ENCODE data around the gene S100A3.
"Not testable (repeated sequence)": the region's sequence is repeated elsewhere in the genome, so short reads cannot be mapped to it uniquely, and the experiment has no call there.

The S100A3 gene

DNA sequence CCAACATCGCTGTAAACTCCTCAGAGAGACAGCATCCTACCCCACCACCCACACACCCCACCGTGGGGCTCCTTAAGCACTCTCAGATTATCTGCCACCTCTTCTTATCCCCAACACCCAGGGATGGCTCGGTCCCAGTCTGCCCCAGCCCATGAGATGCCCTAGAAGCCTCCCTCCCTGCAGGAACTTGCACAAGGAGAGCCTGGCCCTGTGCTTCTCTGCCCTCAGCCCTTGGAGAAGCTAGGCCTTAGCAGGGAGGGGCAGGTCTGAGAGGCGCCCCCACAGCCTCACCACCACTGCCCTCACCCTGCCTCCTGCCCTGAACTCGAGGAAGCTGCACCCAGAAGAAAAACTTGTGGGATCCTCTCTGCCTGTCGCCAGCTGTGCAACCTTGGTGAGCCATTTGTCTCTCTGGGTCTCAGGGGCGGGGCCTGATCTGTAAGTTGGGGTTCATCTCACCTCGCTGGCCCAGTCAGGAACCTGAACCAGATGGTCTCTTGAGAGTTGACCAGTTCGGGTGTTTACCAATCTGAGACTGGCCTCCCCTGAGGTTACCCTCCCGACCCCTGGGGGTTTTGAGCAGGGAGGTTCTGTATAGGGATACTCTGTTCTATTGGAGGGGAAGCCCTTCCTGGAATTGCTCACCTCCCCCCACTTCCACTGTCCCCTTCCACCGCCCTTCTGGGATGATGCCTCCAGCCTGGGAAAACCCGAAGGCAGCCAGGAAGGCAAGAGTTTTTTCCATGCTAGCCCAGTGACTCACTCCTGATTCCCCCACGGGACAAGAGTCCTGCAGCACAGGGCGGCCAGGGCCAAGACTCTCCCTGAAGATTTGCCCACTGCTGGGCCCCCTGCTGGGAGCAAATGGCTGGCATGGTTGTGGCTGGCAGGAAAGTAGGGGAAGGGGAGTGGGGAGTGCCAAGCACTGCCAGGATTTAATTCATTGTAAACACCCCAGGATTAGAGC lies at the start of gene S100A3:
TSS of gene S100A3 (minus strand) at position 537 of the 967 bp plus-strand sequence. CDS start 773 bp downstream, outside the sequence.
- Mint-ChIP-seq H3K27ac (no peak within 1 kb of the TSS), H3K36me3 (ENCODE audit: low read depth) (peaks cover 10% of the 10 kb centered on the region), H3K9me3 (no peaks in the 10 kb centered on the region), H3K4me3 (no peak within 1 kb of the TSS), H3K27me3 (no peaks in the 10 kb centered on the region), H3K4me1 (ENCODE audit: low read depth) (peaks cover 37% of the 10 kb centered on the region)
- DNase-seq, result no peak

DNA sequence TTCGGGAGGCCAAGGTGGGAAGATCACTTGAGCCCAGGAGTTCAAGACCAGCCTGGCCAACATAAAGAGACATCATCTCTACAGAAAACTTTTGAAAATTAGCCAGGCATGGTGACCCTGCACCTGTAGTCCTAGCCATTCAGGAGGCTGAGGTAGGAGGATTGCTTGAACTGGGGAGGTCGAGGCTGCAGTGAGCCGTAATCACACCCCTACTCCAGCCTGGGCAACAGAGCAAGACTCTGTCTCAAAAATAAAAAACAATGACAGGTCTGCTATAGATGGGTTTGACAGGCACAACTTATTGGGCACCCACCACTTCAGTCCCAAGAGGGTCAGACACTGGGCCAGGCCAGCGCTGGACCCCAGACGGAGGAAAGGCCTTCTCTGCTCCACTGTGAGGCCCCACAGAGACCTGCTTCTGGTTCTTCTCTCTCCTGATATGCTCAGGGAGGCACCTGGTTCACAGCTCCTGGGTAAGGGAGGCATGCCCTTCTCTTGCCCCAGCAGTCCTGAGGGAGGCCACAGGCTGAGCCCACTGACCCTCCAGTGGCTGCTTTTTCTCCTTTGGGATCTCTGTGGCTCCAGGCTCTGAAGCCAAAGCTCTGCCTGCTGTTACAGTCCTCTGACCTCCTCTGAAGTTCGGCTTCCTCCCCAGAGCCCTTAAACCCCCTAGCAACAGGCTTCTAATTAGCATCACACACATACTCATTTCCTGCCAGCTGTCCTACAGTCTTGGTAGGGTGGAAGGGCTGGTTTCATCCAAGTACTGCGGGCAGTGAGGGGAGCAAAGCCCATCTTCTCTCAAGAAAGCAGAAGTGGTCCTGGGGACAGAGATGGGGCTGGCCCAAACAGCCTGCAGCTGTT lies 49.5 kb upstream of the S100A3 start:
- no peaks in the 10 kb centered on the region for H3K9me3 Mint-ChIP-seq
- DNase-seq, result no peak
- no peaks in the 10 kb centered on the region for H3K27me3 Mint-ChIP-seq
- peaks cover 24% of the 10 kb centered on the region for H3K4me1 Mint-ChIP-seq (ENCODE audit: low read depth)
- no peak overlapping the region for H3K4me3 Mint-ChIP-seq
- H3K27ac Mint-ChIP-seq, result peak overlapping the region; percentile 67
- H3K36me3 Mint-ChIP-seq (ENCODE audit: low read depth), result no peaks in the 10 kb centered on the region

DNA sequence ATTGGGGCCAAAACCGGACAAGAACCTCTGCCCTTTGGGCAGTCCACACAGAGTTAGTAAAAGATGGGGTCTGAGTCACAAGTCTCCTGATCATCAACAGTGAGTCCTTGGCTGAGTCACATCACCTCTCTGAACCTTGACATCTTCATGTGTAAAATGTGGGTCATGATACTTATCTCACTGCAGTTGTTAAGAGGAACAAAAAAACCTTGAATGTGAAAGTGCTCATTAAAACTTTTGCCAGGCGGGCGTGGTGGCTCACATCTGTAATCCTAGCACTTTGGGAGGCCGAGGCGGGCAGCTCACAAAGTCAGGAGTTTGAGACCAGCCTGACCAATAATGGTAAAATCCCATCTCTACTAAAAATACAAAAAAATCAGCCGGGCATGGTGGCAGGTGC lies 48.1 kb upstream of the S100A3 start:
- Mint-ChIP-seq H3K4me3 (no peak overlapping the region), H3K4me1 (ENCODE audit: low read depth) (peaks cover 20% of the 10 kb centered on the region), H3K36me3 (ENCODE audit: low read depth) (no peaks in the 10 kb centered on the region), H3K27ac (peak overlapping the region; percentile 72), H3K27me3 (no peaks in the 10 kb centered on the region), H3K9me3 (no peaks in the 10 kb centered on the region)
- no peak for DNase-seq

GRCh38 chr1:153592748-153593147 lies 43.7 kb upstream of the S100A3 start:
- Mint-ChIP-seq H3K4me3 (no peak overlapping the region), H3K4me1 (ENCODE audit: low read depth) (peaks cover 9% of the 10 kb centered on the region), H3K27ac (no peak overlapping the region), H3K36me3 (ENCODE audit: low read depth) (no peaks in the 10 kb centered on the region), H3K27me3 (no peaks in the 10 kb centered on the region), H3K9me3 (no peaks in the 10 kb centered on the region)
- DNase-seq, result no peak

- H3K4me3 Mint-ChIP-seq, result no peak overlapping the region
- no peaks in the 10 kb centered on the region for H3K9me3 Mint-ChIP-seq
- no peak overlapping the region for H3K27ac Mint-ChIP-seq
- no peak for DNase-seq
- no peaks in the 10 kb centered on the region for H3K36me3 Mint-ChIP-seq (ENCODE audit: low read depth)
- H3K27me3 Mint-ChIP-seq, result peaks cover 4% of the 10 kb centered on the region
- no peaks in the 10 kb centered on the region for H3K4me1 Mint-ChIP-seq (ENCODE audit: low read depth)
Observed at GRCh38 chr1:153588482-153588881, 39.4 kb upstream of the S100A3 start.

DNA sequence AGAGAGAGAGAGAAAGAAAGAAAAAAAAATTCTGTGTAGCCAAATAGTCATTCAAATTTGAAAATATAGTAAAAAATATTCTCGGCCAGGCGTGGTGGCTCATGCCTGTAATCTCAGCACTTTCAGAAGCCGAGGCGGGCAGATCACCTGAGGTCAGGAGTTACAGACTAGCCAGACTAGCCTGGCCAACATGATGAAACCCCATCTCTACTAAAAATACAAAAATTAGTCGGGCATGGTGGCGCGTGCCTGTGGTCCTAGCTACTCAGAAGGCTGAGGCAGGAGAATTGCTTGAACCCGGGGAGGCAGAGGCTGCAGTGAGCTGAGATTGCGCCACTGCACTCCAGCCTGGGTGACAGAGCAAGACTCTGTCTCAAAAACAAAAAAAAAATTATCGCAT lies 39.0 kb upstream of the S100A3 start:
- H3K27ac Mint-ChIP-seq; DNase-seq; H3K4me1 Mint-ChIP-seq (ENCODE audit: low read depth); H3K4me3 Mint-ChIP-seq; H3K27me3 Mint-ChIP-seq; H3K36me3 Mint-ChIP-seq (ENCODE audit: low read depth); H3K9me3 Mint-ChIP-seq: not testable (repeated sequence)

DNA sequence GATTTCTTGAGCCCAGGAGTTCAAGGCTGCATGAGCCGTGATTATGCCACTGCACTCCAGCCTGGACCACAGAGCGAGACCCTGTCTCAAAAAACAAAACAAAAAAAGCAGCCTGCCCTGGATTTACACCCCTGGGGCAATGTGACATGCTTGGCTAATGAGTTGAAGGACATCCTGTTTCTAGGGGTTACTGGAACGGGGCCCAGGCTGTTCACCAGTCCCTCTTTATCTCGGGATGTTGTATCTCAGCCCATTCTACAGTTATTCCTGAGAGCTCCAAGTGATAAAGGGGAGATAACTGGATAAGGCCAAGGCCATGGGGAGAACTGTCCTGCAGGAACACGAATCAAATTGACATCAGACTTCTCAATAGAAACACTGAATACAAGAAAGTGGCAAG lies 38.3 kb upstream of the S100A3 start:
- Mint-ChIP-seq H3K9me3 (no peaks in the 10 kb centered on the region), H3K36me3 (ENCODE audit: low read depth) (no peaks in the 10 kb centered on the region), H3K4me1 (ENCODE audit: low read depth) (no peaks in the 10 kb centered on the region), H3K27me3 (peaks cover 4% of the 10 kb centered on the region), H3K27ac (no peak overlapping the region), H3K4me3 (no peak overlapping the region)
- DNase-seq, result no peak

GRCh38 chr1:153586347-153586746 lies 37.3 kb upstream of the S100A3 start:
- no peak overlapping the region for H3K27ac Mint-ChIP-seq
- peaks cover 4% of the 10 kb centered on the region for H3K27me3 Mint-ChIP-seq
- H3K9me3 Mint-ChIP-seq, result no peaks in the 10 kb centered on the region
- H3K4me3 Mint-ChIP-seq, result no peak overlapping the region
- H3K4me1 Mint-ChIP-seq (ENCODE audit: low read depth), result no peaks in the 10 kb centered on the region
- no peaks in the 10 kb centered on the region for H3K36me3 Mint-ChIP-seq (ENCODE audit: low read depth)
- no peak for DNase-seq

- H3K4me1 Mint-ChIP-seq (ENCODE audit: low read depth), result no peaks in the 10 kb centered on the region
- H3K27ac Mint-ChIP-seq, result no peak overlapping the region
- H3K4me3 Mint-ChIP-seq, result no peak overlapping the region
- no peaks in the 10 kb centered on the region for H3K36me3 Mint-ChIP-seq (ENCODE audit: low read depth)
- H3K27me3 Mint-ChIP-seq, result peaks cover 4% of the 10 kb centered on the region
- H3K9me3 Mint-ChIP-seq, result no peaks in the 10 kb centered on the region
- no peak for DNase-seq
Observed at GRCh38 chr1:153585006-153585405, 35.9 kb upstream of the S100A3 start.

DNA sequence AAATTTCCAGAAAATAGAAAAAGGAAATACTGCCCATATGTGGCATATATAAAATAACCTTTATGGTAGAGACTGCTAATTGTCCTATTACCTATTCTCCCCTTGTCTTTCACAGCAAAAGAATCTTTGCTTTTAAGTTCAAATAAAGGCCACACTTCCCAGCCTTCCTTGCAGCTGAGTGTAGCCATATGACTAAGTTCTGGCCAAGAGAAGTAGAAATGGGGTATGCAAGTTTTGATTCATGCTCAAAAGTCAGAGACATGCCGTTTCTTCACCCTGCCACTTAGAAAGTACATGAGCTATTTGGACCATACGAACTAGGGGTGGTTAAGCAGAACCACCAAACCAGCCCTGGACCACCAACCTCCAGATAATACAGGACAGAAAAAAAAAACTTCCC lies 34.9 kb upstream of the S100A3 start:
- Mint-ChIP-seq H3K27me3 (peaks cover 9% of the 10 kb centered on the region), H3K9me3 (no peaks in the 10 kb centered on the region), H3K36me3 (ENCODE audit: low read depth) (no peaks in the 10 kb centered on the region), H3K4me3 (no peak overlapping the region), H3K27ac (no peak overlapping the region), H3K4me1 (ENCODE audit: low read depth) (no peaks in the 10 kb centered on the region)
- no peak for DNase-seq

- H3K27me3 Mint-ChIP-seq, result peaks cover 13% of the 10 kb centered on the region
- not testable (repeated sequence) for H3K27ac Mint-ChIP-seq; DNase-seq; H3K4me1 Mint-ChIP-seq (ENCODE audit: low read depth); H3K4me3 Mint-ChIP-seq; H3K9me3 Mint-ChIP-seq; H3K36me3 Mint-ChIP-seq (ENCODE audit: low read depth)
Observed at GRCh38 chr1:153583514-153583913, 34.5 kb upstream of the S100A3 start.

DNA sequence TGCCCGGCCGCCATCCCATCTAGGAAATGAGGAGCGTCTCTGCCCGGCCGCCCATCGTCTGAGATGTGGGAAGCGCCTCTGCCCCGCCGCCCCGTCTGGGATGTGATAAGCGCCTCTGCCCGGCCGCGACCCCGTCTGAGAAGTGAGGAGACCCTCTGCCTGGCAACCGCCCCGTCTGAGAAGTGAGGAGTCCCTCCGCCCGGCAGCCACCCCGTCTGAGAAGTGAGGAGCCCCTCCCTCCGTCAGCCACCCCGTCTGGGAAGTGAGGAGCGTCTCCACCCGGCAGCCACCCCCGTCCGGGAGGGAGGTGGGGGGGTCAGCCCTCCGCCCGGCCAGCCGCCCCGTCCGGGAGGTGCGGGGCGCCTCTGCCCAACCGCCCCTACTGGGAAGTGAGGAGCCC lies 33.8 kb upstream of the S100A3 start:
- not testable (repeated sequence) for H3K4me3 Mint-ChIP-seq; DNase-seq; H3K9me3 Mint-ChIP-seq; H3K36me3 Mint-ChIP-seq (ENCODE audit: low read depth); H3K4me1 Mint-ChIP-seq (ENCODE audit: low read depth); H3K27ac Mint-ChIP-seq
- peaks cover 20% of the 10 kb centered on the region for H3K27me3 Mint-ChIP-seq

DNA sequence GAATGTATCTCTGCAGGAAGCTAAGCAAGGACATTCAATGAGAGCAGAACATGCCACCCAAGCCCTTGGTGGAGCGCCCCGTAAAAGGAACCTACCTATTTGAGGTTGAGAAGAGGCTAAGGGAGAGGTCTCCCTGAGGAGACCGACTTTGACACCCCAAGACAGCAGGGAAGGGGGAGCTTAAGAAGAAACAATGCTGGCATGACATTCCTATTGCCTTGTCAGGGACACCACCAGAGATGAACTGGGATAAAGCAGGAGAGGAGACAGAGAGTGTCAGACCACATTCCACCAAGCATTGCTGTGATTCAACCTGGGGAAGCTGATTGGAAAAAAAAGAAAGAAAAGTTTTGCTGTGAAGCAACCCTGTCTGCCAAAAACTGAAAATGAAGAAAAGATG lies 29.9 kb upstream of the S100A3 start:
- peaks cover 2% of the 10 kb centered on the region for H3K4me1 Mint-ChIP-seq (ENCODE audit: low read depth)
- DNase-seq, result no peak
- H3K4me3 Mint-ChIP-seq, result no peak overlapping the region
- H3K27me3 Mint-ChIP-seq, result peaks cover 35% of the 10 kb centered on the region
- no peaks in the 10 kb centered on the region for H3K9me3 Mint-ChIP-seq
- no peaks in the 10 kb centered on the region for H3K36me3 Mint-ChIP-seq (ENCODE audit: low read depth)
- H3K27ac Mint-ChIP-seq, result no peak overlapping the region

DNA sequence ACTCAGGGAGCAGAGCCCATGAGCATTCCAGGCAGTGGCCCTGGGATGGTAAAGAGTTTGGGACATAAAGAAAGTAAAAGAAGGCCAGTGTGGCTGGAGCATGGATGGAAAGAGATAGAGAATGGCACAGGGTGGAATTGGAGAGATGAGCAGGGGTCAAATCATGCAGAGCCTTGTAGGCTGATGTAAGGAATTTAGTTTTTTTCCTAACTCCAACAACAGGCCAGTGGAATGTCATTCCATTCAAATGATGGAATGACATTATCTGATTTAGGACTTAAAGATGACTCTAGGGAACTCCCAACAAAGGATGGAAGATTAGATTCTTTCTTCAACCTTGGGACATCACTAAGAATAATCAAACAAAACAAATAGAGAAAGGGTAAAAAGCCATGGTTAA lies 29.4 kb upstream of the S100A3 start:
- Mint-ChIP-seq H3K36me3 (ENCODE audit: low read depth) (no peaks in the 10 kb centered on the region), H3K4me1 (ENCODE audit: low read depth) (peaks cover 6% of the 10 kb centered on the region), H3K27me3 (peaks cover 35% of the 10 kb centered on the region), H3K27ac (no peak overlapping the region), H3K9me3 (no peaks in the 10 kb centered on the region), H3K4me3 (no peak overlapping the region)
- no peak for DNase-seq

DNA sequence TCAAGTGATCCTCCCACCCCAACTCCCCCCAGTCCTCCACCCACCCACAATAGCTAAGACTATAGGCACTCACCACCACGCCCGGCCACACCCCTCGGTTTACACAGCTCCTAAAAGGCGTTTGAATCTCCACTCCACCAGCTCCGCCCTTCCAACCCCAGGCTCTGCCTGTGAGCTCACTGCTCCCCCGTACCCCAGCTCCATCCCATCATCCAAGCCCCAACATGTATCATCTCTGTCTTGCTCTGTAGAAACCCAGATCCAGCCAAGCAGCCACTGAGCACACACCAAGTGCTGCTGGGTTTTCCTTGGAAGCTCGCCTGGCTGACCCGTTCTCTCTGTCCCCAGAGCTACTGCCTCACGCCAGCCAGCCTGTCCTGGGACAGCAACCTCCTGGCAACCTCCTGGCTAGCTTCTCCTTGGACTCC lies 28.6 kb upstream of the S100A3 start:
- DNase-seq, result no peak
- Mint-ChIP-seq H3K4me1 (ENCODE audit: low read depth) (peaks cover 15% of the 10 kb centered on the region), H3K27me3 (peaks cover 35% of the 10 kb centered on the region), H3K9me3 (no peaks in the 10 kb centered on the region), H3K27ac (no peak overlapping the region), H3K36me3 (ENCODE audit: low read depth) (no peaks in the 10 kb centered on the region), H3K4me3 (no peak overlapping the region)

Data from activated T-cell treated with anti-CD3 and anti-CD28 coated beads, Interleukin-2, amount 50 U/mL, for 24 hours (primary cell).